Heart left ventricle (tissue), 13 donors: ENCODE results near the gene UBTD1.

Experiments
- POLR2A ChIP-seq, 2 donors: fragments of 450-650 bp; IDR thresholded peaks; one replicate each; pipeline ENCODE4 v1.6.1; 2017; ENCODE audit warnings: antibody characterized with exemption in 2 of 2, mild to moderate bottlenecking in 2 of 2, moderate library complexity in 2 of 2
- TF ChIP-seq, protein P1 (sequence below), 12 donors: fragments of 200-600 bp; sonication (generic) in 4 of 12; IDR thresholded peaks; one replicate each; pipeline versions ENCODE4 v1.5.0 to v1.8.0; 2018 to 2022; ENCODE audit warnings: antibody characterized with exemption in 12 of 12, mild to moderate bottlenecking in 5 of 12
- donor health status: ischemic (EF 13 %, LVEDD 7.1; RV severe dilation, severe dysfunction).
- donor health status: DM: no; HTN: yes; CAD: no.
- donor health status: DM: no; HTN: no; CAD: no.
- donor health status: ischemic (EF 25% LVEDD 6.9; RV normal size, moderate dysfunction).
- donor health status: ischemic (EF 25% LVEDD 5.7; RV mildly dilated, moderate dysfunction).
- donor health status: ischemic (EF 35%, LVEDD 5.7; RV mildly dilated, moderate dysfunction).
- donor health status: nonischemic (EF 11% LVEDD 7.7; RV severe dilation, severe dysfunction).
- donor health status: DM: yes; HTN: yes; CAD: no.
- donor health status: PGD.
- donor health status: ischemic (EF 29% LVEDD 5.4; RV normal size, mild dysfunction).
- donor health status: nonischemic (EF 23%, LVEDD 6.1; RV moderate dilation, normal function).

DNA sequence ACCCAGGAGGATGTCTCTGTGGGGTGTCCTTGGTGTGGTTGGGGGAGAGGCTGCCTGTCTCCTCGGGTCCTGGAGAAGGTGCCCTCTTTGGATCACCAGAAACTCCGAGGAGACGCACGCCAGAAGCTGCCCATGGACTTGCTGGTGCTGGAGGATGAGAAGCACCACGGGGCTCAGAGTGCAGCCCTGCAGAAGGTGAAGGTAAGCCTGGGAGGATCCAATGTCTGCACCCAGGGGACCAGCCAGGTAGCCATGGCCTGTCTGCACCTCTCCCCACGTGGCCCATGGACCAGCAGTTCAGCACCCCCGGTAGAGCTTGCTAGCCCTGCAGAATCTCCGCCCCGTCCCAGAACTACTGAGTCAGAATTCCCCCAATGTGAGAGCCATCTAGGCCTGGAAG lies 79.0 kb downstream of the UBTD1 start:
- TF ChIP-seq, protein P1, sequence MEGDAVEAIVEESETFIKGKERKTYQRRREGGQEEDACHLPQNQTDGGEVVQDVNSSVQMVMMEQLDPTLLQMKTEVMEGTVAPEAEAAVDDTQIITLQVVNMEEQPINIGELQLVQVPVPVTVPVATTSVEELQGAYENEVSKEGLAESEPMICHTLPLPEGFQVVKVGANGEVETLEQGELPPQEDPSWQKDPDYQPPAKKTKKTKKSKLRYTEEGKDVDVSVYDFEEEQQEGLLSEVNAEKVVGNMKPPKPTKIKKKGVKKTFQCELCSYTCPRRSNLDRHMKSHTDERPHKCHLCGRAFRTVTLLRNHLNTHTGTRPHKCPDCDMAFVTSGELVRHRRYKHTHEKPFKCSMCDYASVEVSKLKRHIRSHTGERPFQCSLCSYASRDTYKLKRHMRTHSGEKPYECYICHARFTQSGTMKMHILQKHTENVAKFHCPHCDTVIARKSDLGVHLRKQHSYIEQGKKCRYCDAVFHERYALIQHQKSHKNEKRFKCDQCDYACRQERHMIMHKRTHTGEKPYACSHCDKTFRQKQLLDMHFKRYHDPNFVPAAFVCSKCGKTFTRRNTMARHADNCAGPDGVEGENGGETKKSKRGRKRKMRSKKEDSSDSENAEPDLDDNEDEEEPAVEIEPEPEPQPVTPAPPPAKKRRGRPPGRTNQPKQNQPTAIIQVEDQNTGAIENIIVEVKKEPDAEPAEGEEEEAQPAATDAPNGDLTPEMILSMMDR (IDR thresholded peaks at IDR 0.05) = no peak
- TF ChIP-seq POLR2A (IDR thresholded peaks at IDR 0.05) = no peak
